H9 (cell line): ENCODE measurements around the gene MED15. TPM values are rescaled to one million over a fixed set of nuclear protein-coding genes. Genes with fewer than 3 reads are reported as not detected.

Source experiments
- DNase-seq: peaks from one replicate; pipeline ENCODE4 v3.0.0-alpha.2; 2017
- H2AFZ ChIP-seq: one replicate; pipeline ENCODE4 v1.6.1; 2013; ENCODE audit warnings: mild to moderate bottlenecking, low read length, control low read depth, moderate library complexity
- H2AK5ac ChIP-seq: 2 replicates; pipeline ENCODE4 v1.6.1; 2013; ENCODE audit warnings: low read length, control low read depth, mixed read lengths; ENCODE audit not compliant: insufficient read length
- H2BK120ac ChIP-seq: one replicate; pipeline ENCODE4 v1.6.1; 2013; ENCODE audit warnings: low read depth, mild to moderate bottlenecking, low read length, control low read depth, inconsistent platforms; ENCODE audit not compliant: poor library complexity, severe bottlenecking
- H2BK12ac ChIP-seq: 2 replicates; pipeline ENCODE4 v1.6.1; 2013; ENCODE audit warnings: low read length, control low read depth, mixed read lengths, low read depth; ENCODE audit not compliant: insufficient read length
- H2BK15ac ChIP-seq: 2 replicates; pipeline ENCODE4 v1.6.1; 2013; ENCODE audit warnings: low read depth, low read length, control low read depth
- H2BK20ac ChIP-seq: one replicate; pipeline ENCODE4 v1.6.1; 2013; ENCODE audit warnings: low read depth, mild to moderate bottlenecking, low read length, control low read depth, inconsistent platforms; ENCODE audit not compliant: poor library complexity, severe bottlenecking
- H2BK5ac ChIP-seq: 2 replicates; pipeline ENCODE4 v1.6.1; 2013; ENCODE audit warnings: low read length, control low read depth, mixed read lengths; ENCODE audit not compliant: insufficient read length
- H3K14ac ChIP-seq: 2 replicates; pipeline ENCODE4 v1.6.1; 2013; ENCODE audit warnings: low read length, control low read depth; ENCODE audit not compliant: insufficient read depth
- H3K18ac ChIP-seq: 2 replicates; pipeline ENCODE4 v1.6.1; 2013; ENCODE audit warnings: low read depth, mild to moderate bottlenecking, mixed read lengths, low read length, control low read depth; ENCODE audit not compliant: insufficient read length
- H3K23ac ChIP-seq: 2 replicates; pipeline ENCODE4 v1.6.1; 2013; ENCODE audit warnings: low read length, control low read depth, mixed read lengths, low read depth; ENCODE audit not compliant: insufficient read length
- H3K23me2 ChIP-seq: 2 replicates; pipeline ENCODE4 v1.6.1; 2013; ENCODE audit warnings: low read depth, mild to moderate bottlenecking, mixed read lengths, low read length, control low read depth; ENCODE audit not compliant: insufficient read length, poor library complexity, severe bottlenecking
- H3K27ac ChIP-seq: 2 replicates; pipeline ENCODE4 v1.5.1; 2013; ENCODE audit warnings: low read length, control low read depth, mixed read lengths, low read depth; ENCODE audit not compliant: insufficient read length
- H3K27me3 ChIP-seq: 2 replicates; pipeline ENCODE4 v1.6.1; 2013; ENCODE audit warnings: low read length, control low read depth, inconsistent platforms; ENCODE audit not compliant: insufficient read depth
- H3K4ac ChIP-seq: 2 replicates; pipeline ENCODE4 v1.6.1; 2013; ENCODE audit warnings: low read depth, mild to moderate bottlenecking, control low read depth, inconsistent platforms, low read length, moderate library complexity
- H3K4me1 ChIP-seq: 2 replicates; pipeline ENCODE4 v1.6.1; 2013; ENCODE audit warnings: low read length, control low read depth, inconsistent platforms; ENCODE audit not compliant: insufficient read depth
- H3K4me2 ChIP-seq: 2 replicates; pipeline ENCODE4 v1.6.1; 2013; ENCODE audit warnings: low read length, control low read depth, mixed read lengths; ENCODE audit not compliant: insufficient read length, insufficient read depth
- H3K56ac ChIP-seq: 2 replicates; pipeline ENCODE4 v1.6.1; 2013; ENCODE audit warnings: low read depth, mild to moderate bottlenecking, mixed read lengths, low read length, control low read depth; ENCODE audit not compliant: insufficient read length
- H3K79me1 ChIP-seq: 2 replicates; pipeline ENCODE4 v1.6.1; 2013; ENCODE audit warnings: low read depth, mild to moderate bottlenecking, moderate library complexity, low read length, control low read depth, inconsistent platforms; ENCODE audit not compliant: insufficient read depth, poor library complexity, severe bottlenecking
- H3K79me2 ChIP-seq: 2 replicates; pipeline ENCODE4 v1.6.1; 2013; ENCODE audit warnings: low read length, control low read depth, inconsistent platforms; ENCODE audit not compliant: insufficient read depth
- H3K9ac ChIP-seq: 2 replicates; pipeline ENCODE4 v1.6.1; 2013; ENCODE audit warnings: low read length, control low read depth, mixed read lengths; ENCODE audit not compliant: insufficient read length; ENCODE audit errors: extremely low read depth
- H3K9me3 ChIP-seq: one replicate; pipeline ENCODE4 v1.6.1; 2013; ENCODE audit warnings: low read depth, low read length, inconsistent platforms; ENCODE audit not compliant: control insufficient read depth
- H3T11ph ChIP-seq: one replicate; pipeline ENCODE4 v1.6.1; 2013; ENCODE audit warnings: mild to moderate bottlenecking, low read length, control low read depth, inconsistent platforms
- H4K20me1 ChIP-seq: one replicate; pipeline ENCODE4 v1.6.1; 2013; ENCODE audit not compliant: control insufficient read depth, insufficient read length, insufficient read depth
- H4K5ac ChIP-seq: 2 replicates; pipeline ENCODE4 v1.6.1; 2013; ENCODE audit warnings: low read depth, mild to moderate bottlenecking, mixed read lengths, low read length, control low read depth; ENCODE audit not compliant: insufficient read length
- H4K8ac ChIP-seq: replicated peaks from 2 replicates; pipeline ENCODE4 v1.6.1; 2013; ENCODE audit warnings: low read length, control low read depth, mixed read lengths, low read depth; ENCODE audit not compliant: insufficient read length
- H4K91ac ChIP-seq: 2 replicates; pipeline ENCODE4 v1.6.1; 2013; ENCODE audit warnings: low read depth, mild to moderate bottlenecking, moderate library complexity, mixed read lengths, low read length, control low read depth; ENCODE audit not compliant: insufficient read length
- H3K27ac Mint-ChIP-seq, 3 experiments: 2 replicates in 2 of 3; 3 replicates in 1 of 3; pipeline ENCODE4 v1.8.0; 2020 to 2021; ENCODE audit warnings: mixed read lengths in 3 of 3, mild to moderate bottlenecking in 1 of 3, moderate library complexity in 1 of 3
- H3K27me3 Mint-ChIP-seq: 2 replicates; pipeline ENCODE4 v1.8.0; 2021; ENCODE audit warnings: low read depth, mild to moderate bottlenecking, moderate library complexity, mixed read lengths
- H3K36me3 Mint-ChIP-seq, 3 experiments: 2 replicates in 2 of 3; 3 replicates in 1 of 3; pipeline ENCODE4 v1.8.0; 2020 to 2021; ENCODE audit warnings: low read depth in 3 of 3, mixed read lengths in 3 of 3; ENCODE audit not compliant: insufficient read depth in 1 of 3
- H3K4me1 Mint-ChIP-seq, 2 experiments: 2 replicates each; pipeline ENCODE4 v1.8.0; 2020; ENCODE audit warnings: mixed read lengths in 2 of 2
- H3K4me3 Mint-ChIP-seq, 2 experiments: 2 replicates in 1 of 2; 3 replicates in 1 of 2; pipeline ENCODE4 v1.8.0; 2020 to 2021; ENCODE audit warnings: mild to moderate bottlenecking in 2 of 2, mixed read lengths in 2 of 2, moderate library complexity in 1 of 2
- H3K9me3 Mint-ChIP-seq, 2 experiments: 2 replicates in 1 of 2; 3 replicates in 1 of 2; pipeline ENCODE4 v1.8.0; 2020; ENCODE audit warnings: mild to moderate bottlenecking in 2 of 2, mixed read lengths in 2 of 2, moderate library complexity in 1 of 2
- CTCF ChIP-seq: fragments of 200-600 bp; sonication (generic); conservative IDR thresholded peaks from 3 replicates; pipeline ENCODE4 v1.8.0; 2021; ENCODE audit warnings: antibody characterized with exemption, mild to moderate bottlenecking
- WGBS: extraction: QIAGEN DNeasy Blood & Tissue Kit; methylation state at CpG from one replicate; pipeline ENCODE4 v1.1.7; 2013; ENCODE audit warnings: missing lambda C conversion rate, low lambda C conversion rate, mixed read lengths; ENCODE audit not compliant: insufficient read length; ENCODE audit errors: extremely low coverage; 5-methylcytosine and 5-hydroxymethylcytosine counted together
- total RNA-seq: library from RNA; stranded (reverse); gene quantifications from 2 replicates; pipeline ENCODE4 v1.2.1, GENCODE V29; 2021

Gene MED15
- total RNA-seq, 1 experiment from 2014 or later: 47.4 TPM

DNA sequence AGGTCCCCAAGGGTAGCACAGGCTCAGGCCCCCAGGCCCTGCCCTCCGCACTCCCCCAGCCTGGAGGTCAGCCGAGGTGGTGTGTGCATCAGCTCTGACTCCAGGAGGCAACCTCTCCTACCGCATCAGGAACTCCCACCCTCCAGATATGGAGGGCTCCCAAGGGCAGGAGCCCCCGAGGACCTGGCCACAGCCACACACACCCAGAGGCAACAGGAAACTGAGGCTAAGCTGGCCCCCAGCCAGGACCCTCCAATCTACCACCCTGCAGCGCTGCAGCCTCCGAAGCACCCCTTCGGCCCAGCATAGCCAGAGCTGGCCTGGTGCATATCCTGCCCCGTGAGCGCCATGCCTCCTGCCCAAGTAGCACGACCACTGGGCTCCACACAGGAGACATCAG, 104.0 kb downstream of the MED15 start:
- H3K18ac ChIP-seq: no peak overlapping the region
- no peaks in the 10 kb centered on the region for H3K27me3 Mint-ChIP-seq
- no peaks in the 10 kb centered on the region for H3K79me2 ChIP-seq
- no peak overlapping the region for H3K27ac Mint-ChIP-seq
- no peak overlapping the region for H4K5ac ChIP-seq
- no peak for DNase-seq
- H3K9me3 ChIP-seq: no peaks in the 10 kb centered on the region
- WGBS: no CpG with 5 or more reads among the region's 10 CpGs
- H2AFZ ChIP-seq: no peak overlapping the region
- no peak overlapping the region for H2BK120ac ChIP-seq
- H3K4me1 ChIP-seq: no peaks in the 10 kb centered on the region
- no peaks in the 10 kb centered on the region for H3K27me3 ChIP-seq
- no peak overlapping the region for H3K4ac ChIP-seq
- no peak overlapping the region for H3K56ac ChIP-seq
- no peaks in the 10 kb centered on the region for H3K79me1 ChIP-seq
- no peaks in the 10 kb centered on the region for H3K36me3 Mint-ChIP-seq
- H4K8ac ChIP-seq: no peak overlapping the region
- H3K4me2 ChIP-seq: no peak overlapping the region
- H4K91ac ChIP-seq: no peak overlapping the region
- no peak overlapping the region for H3T11ph ChIP-seq
- H2BK12ac ChIP-seq: no peak overlapping the region
- H3K27ac ChIP-seq: no peak overlapping the region
- H2AK5ac ChIP-seq: no peak overlapping the region
- H3K4me3 Mint-ChIP-seq: no peak overlapping the region
- H3K9me3 Mint-ChIP-seq: no peaks in the 10 kb centered on the region
- no peaks in the 10 kb centered on the region for H4K20me1 ChIP-seq
- H2BK5ac ChIP-seq: no peak overlapping the region
- no peak overlapping the region for H2BK15ac ChIP-seq
- no peak overlapping the region for H2BK20ac ChIP-seq
- no peak overlapping the region; the same call in 1 of the 2 replicates for H3K14ac ChIP-seq
- no peak for TF ChIP-seq CTCF
- no peak overlapping the region for H3K23ac ChIP-seq
- peaks cover 6 to 7% of the 10 kb centered on the region in 2 experiments; a peak in 3 of 4 replicates for H3K4me1 Mint-ChIP-seq
- H3K23me2 ChIP-seq: no peaks in the 10 kb centered on the region
- no peak overlapping the region for H3K9ac ChIP-seq
